ENCODE results near the gene MACROD2.

DNA sequence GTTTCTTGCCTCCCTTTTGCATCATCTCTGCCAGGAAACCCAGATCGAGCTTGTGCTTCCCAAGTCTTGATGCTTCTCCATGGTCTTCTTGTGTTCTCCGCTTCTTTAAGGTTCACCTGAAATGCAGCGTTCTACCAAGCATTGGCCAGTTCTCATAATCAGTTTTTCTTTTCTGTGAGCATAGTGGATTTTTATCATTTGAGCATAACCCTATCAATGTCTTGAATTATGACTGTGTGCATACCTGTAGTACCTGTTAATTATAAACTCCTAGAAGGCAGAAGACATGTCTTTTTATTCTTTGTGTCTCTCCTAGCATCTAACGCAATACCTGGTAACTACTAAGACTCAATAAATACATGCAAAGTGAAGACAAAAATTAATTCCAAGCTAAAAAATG lies 1146.5 kb downstream of the MACROD2 start:
- TF ChIP-seq HNF4A (conservative IDR thresholded peaks at IDR 0.05) = no peak
- TF ChIP-seq, protein P1, sequence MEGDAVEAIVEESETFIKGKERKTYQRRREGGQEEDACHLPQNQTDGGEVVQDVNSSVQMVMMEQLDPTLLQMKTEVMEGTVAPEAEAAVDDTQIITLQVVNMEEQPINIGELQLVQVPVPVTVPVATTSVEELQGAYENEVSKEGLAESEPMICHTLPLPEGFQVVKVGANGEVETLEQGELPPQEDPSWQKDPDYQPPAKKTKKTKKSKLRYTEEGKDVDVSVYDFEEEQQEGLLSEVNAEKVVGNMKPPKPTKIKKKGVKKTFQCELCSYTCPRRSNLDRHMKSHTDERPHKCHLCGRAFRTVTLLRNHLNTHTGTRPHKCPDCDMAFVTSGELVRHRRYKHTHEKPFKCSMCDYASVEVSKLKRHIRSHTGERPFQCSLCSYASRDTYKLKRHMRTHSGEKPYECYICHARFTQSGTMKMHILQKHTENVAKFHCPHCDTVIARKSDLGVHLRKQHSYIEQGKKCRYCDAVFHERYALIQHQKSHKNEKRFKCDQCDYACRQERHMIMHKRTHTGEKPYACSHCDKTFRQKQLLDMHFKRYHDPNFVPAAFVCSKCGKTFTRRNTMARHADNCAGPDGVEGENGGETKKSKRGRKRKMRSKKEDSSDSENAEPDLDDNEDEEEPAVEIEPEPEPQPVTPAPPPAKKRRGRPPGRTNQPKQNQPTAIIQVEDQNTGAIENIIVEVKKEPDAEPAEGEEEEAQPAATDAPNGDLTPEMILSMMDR (IDR thresholded peaks at IDR 0.05; ENCODE audit: low read depth, low read length, missing input control) = no peak

Measured in liver (tissue), 3 donors.